Esophagus (tissue), 2 donors: Measurements from ENCODE around the gene DDRGK1. TPM values are rescaled to one million over a fixed set of nuclear protein-coding genes. Genes with fewer than 3 reads are reported as not detected.
A peak's percentile ranks its signal among the peaks of the same experiment; 100 is the strongest.

ENCODE experiments used
- H3K27ac ChIP-seq, 2 donors: one replicate each; pipeline ENCODE4 v1.5.1; 2013; ENCODE audit warnings: low read depth in 2 of 2, mild to moderate bottlenecking in 2 of 2, inconsistent platforms in 1 of 2, low read length in 1 of 2, moderate library complexity in 1 of 2
- H3K27me3 ChIP-seq, 2 donors: one replicate each; pipeline ENCODE4 v1.6.1; 2013; ENCODE audit warnings: low read length in 2 of 2, control low read depth in 1 of 2, mild to moderate bottlenecking in 1 of 2; ENCODE audit not compliant: insufficient read depth in 2 of 2, control insufficient read depth in 1 of 2
- H3K36me3 ChIP-seq, 2 donors: one replicate each; pipeline ENCODE4 v1.6.1; 2013; ENCODE audit warnings: low read length in 1 of 2; ENCODE audit not compliant: control insufficient read depth in 2 of 2, insufficient read depth in 2 of 2
- H3K4me1 ChIP-seq, 2 donors: one replicate each; pipeline ENCODE4 v1.6.1; 2013; ENCODE audit warnings: low read length in 1 of 2; ENCODE audit not compliant: control insufficient read depth in 2 of 2, insufficient read depth in 2 of 2
- H3K4me3 ChIP-seq, 2 donors: one replicate each; pipeline ENCODE4 v1.5.1; 2013; ENCODE audit warnings: low read length in 2 of 2, mild to moderate bottlenecking in 2 of 2, low read depth in 1 of 2, moderate library complexity in 1 of 2
- H3K9me3 ChIP-seq, 2 donors: one replicate each; pipeline ENCODE4 v1.6.1; 2013; ENCODE audit warnings: mild to moderate bottlenecking in 2 of 2, low read depth in 1 of 2, low read length in 1 of 2, moderate library complexity in 1 of 2; ENCODE audit not compliant: control insufficient read depth in 2 of 2, insufficient read depth in 1 of 2
- WGBS, 2 donors: extraction: QIAGEN DNeasy Blood & Tissue Kit; methylation state at CpG; one replicate each; pipeline ENCODE4 v1.1.7; 2013; 5-methylcytosine and 5-hydroxymethylcytosine counted together
- polyA plus RNA-seq, 2 donors: library from polyadenylated mRNA; stranded (reverse); fragments of 200-250 nt; gene quantifications; one replicate each; pipeline ENCODE4 v1.2.3, GENCODE V29; 2013
- donor health status: healthy with polysubstance abuse.
- donor health status: Bipolar disorder and iron deficiency.

The DDRGK1 gene
- polyA plus RNA-seq, 2 donors, result 24.0 to 45.8 TPM

DNA sequence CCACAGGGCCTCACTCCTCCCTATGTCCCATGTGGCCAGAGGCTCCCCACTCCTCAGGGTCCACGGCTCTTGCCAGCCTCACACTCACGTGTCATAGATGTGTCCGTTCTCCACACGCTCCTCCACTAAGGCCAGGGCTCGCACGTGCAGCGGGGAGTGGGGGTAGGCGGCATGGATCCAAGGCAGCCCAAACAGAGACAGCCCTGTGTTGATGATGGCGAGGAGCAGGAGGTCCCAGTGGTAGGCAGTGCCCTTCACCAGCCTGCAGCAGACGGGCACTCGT lies 24.2 kb upstream of the DDRGK1 start:
- WGBS, 2 donors, result 86 to 90% methylated on average over 11 of the region's 11 CpGs
- no peak overlapping the region for H3K27ac ChIP-seq

DNA sequence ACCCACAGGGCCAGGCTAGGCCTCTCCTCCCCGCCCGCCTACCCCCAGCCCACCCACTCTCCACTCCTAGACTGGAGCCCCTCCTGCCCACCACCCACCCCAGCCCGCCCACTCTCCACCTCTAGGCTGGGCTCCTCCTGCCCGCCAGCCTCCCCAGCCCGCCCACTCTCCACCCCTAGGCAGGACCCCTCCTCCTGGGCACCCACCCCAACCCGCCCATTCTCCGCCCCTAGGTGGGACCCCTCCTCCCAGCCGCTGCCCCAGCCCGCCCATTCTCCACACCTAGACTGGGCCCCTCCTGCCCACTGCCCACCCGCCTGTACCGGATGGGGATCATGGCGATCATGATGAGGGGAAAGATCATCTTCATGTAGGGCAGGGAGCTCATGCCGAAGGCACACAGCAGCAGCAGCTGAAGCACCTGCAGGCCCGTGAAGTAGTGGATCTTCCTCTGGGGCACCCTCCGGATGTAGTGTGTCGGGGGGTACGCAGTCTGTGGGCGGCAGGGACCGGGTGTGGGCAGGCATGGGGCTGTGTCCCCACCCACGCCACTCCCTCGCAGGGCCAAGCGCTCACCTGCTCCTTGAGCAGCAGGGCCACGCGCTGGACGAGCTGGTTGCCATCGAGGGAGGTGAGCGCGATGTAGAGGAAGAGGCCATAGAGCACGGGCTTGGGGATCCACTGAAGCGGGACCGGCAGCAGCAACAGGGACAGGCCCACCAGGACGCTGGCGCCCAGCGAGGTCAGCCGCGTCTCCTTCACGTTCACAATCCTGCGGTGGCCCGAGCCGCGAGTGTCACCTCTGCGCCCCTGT lies 23.7 kb upstream of the DDRGK1 start:
- Histone ChIP-seq H3K36me3 (peaks cover 0 to 35% of the 10 kb centered on the region in 2 donors), H3K4me1 (peaks cover 4 to 16% of the 10 kb centered on the region in 2 donors), H3K27ac (no peak overlapping the region), H3K27me3 (no peaks in the 10 kb centered on the region), H3K4me3 (no peak overlapping the region), H3K9me3 (no peaks in the 10 kb centered on the region)
- 86 to 87% methylated on average over 37 to 40 of the region's 42 CpGs for WGBS, 2 donors

More for the DNA sequence above, 24.2 kb upstream of the DDRGK1 start:
- H3K4me1 ChIP-seq, result peaks cover 4 to 11% of the 10 kb centered on the region in 2 donors
- no peak overlapping the region for H3K4me3 ChIP-seq
- peaks cover 0 to 35% of the 10 kb centered on the region in 2 donors for H3K36me3 ChIP-seq
- H3K27me3 ChIP-seq, result no peaks in the 10 kb centered on the region
- H3K9me3 ChIP-seq, result no peaks in the 10 kb centered on the region

DNA sequence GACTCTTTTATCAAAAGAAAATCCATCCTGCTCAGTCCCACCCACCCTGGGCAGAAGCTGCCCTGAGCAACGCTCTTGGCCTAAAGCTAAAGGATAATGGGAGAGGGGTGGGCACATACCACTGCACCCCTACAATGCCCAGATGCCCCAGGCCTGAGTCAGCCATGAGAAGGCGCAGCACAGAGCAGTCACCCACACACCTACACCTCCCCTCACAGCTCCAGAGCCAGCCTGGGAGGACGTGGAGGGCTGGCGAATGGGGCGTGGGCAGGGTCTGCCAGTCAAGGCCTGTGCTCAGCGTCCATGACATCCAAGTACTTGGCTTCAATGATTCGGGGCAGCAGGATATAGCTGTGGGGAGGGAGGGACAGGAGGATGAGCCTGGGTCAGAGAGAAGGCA lies 23.0 kb upstream of the DDRGK1 start:
- H3K36me3 ChIP-seq, result peaks cover 0 to 35% of the 10 kb centered on the region in 2 donors
- no peaks in the 10 kb centered on the region for H3K27me3 ChIP-seq
- H3K4me1 ChIP-seq, result peaks cover 4 to 19% of the 10 kb centered on the region in 2 donors
- no peak overlapping the region for H3K27ac ChIP-seq
- H3K9me3 ChIP-seq, result no peaks in the 10 kb centered on the region
- 53% methylated on average over 7 of the region's 7 CpGs for WGBS, 2 donors
- H3K4me3 ChIP-seq, result no peak overlapping the region

DNA sequence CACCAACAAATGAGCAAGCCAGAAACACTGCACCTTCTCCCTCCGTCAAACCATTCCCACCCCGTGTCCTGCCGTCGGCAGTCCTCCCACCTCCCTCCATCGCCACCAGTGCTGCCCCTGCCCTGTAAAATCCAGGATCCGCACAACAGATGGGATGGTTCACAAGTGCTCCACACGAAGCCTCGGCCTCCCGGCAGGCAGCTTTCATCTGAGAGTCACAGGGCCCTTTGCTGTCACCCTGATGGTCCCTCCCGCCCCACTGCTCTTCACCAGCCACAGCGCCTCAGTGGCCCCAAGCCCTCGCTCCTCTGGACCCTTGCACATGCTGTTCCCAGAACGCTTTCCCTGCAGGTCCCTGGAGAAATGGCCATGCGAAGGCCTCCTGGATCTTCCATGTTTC lies 22.4 kb upstream of the DDRGK1 start:
- Histone ChIP-seq H3K27me3 (no peaks in the 10 kb centered on the region), H3K27ac (peak overlapping the region; percentile 36 to 57), H3K4me3 (no peak overlapping the region), H3K9me3 (no peaks in the 10 kb centered on the region), H3K4me1 (peaks cover 4 to 20% of the 10 kb centered on the region in 2 donors), H3K36me3 (peaks cover 0 to 37% of the 10 kb centered on the region in 2 donors)
- WGBS, 2 donors, result 95 to 97% methylated on average over 14 of the region's 14 CpGs

DNA sequence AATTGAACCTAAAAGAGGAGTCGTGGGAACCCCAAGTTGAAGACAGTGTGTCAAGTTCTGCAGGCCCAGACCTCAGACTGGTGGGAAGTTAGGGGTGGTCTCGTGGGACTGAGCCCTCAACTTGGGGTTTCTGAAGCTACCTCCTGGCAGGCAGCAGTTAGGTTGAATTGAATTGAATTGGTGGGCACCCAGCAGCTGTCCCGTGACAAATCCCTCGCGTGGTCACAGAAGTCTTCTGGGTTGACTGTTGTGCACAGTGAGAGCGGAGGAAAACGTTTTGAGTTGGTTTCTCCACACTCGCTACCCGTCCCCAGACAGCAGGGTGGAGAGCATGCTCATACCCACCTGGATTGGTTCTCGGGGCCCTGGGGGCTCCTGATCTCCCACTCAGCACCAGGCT lies 21.6 kb upstream of the DDRGK1 start:
- H3K27ac ChIP-seq, result peak overlapping the region in 1 of 2 donors; percentile 43
- 84 to 90% methylated on average over 10 of the region's 10 CpGs for WGBS, 2 donors
- no peaks in the 10 kb centered on the region for H3K9me3 ChIP-seq

DNA sequence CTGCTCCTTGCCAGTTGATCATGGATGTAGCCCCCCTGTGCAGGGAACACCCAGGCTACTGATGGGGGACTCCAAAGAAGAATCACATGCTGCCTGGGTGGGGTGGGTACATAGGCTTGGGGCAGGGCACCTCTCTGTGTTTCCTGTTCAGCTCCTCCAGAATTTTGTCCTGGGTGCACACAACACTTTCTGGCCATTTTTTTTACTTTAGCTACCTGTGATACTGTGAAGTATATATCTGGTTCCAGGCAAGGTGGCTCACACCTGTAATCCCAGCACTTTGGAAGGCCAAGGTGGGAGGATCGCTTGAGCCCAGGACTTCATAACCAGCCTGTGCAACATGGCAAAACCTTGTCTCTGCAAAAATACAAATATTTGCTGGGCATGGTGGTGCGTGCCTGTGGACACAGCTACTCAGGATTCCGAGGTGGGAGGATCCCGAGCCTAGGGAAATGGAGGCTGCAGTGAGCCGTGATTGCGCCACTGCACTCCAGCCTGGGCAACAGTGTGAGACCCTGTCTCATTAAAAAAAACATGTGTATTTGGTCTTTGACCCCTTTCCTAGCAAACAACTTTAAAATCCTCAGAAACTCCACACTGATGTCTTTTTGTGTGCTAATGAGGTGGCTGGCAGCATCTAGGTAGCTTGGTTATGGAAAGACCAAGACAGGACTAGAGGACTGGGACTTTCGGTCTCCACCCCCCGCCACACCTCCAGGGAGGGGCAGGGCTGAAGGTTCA lies 20.4 kb upstream of the DDRGK1 start:
- H3K4me3 ChIP-seq, result no peak overlapping the region
- peak overlapping the region; percentile 54 to 55 for H3K27ac ChIP-seq
- H3K27me3 ChIP-seq, result no peaks in the 10 kb centered on the region
- H3K36me3 ChIP-seq, result peaks cover 0 to 35% of the 10 kb centered on the region in 2 donors
- H3K9me3 ChIP-seq, result no peaks in the 10 kb centered on the region
- 86 to 87% methylated on average over 8 of the region's 8 CpGs for WGBS, 2 donors
- H3K4me1 ChIP-seq, result peaks cover 4 to 20% of the 10 kb centered on the region in 2 donors

More for the DNA sequence above, 21.6 kb upstream of the DDRGK1 start:
- Histone ChIP-seq H3K4me1 (peaks cover 4 to 20% of the 10 kb centered on the region in 2 donors), H3K36me3 (peaks cover 0 to 39% of the 10 kb centered on the region in 2 donors), H3K27me3 (no peaks in the 10 kb centered on the region), H3K4me3 (no peak overlapping the region)

DNA sequence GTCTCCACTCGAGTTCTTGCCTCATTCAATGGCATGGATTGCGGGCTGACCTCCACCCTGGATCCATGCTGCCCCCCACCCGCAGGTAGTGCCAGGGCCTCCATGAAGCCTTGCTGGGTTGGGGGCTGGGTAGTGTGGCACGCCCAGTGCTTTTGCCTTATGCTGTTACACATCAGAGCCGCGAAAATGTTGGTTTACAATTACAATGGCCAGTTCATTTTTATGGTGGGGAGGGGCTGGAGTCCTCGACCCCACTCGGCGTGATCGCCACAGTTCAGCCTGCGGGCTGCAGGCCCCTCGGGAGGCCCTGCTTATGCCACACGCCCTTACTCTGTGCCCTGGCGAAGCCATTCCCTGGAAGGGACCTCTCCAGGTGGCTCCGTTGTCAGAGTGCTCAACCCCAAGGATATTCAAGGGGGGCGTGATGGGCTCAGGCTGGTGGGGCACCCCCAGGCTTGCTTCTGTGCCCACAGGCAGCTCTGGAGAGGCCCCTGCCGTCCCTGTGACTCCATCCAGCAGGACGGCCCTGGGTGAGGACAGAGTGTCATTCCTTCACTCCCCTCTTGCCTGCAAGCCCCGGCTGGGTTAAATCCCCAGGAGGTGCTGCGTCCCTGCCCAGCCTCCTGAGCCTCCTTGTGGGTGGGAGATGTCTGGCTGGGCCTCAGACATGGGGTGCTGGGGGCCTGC lies 19.7 kb upstream of the DDRGK1 start:
- Histone ChIP-seq H3K9me3 (no peaks in the 10 kb centered on the region), H3K27ac (no peak overlapping the region), H3K4me1 (peaks cover 4 to 20% of the 10 kb centered on the region in 2 donors), H3K27me3 (no peaks in the 10 kb centered on the region), H3K4me3 (no peak overlapping the region), H3K36me3 (peaks cover 0 to 29% of the 10 kb centered on the region in 2 donors)
- WGBS, 2 donors, result 75 to 77% methylated on average over 20 of the region's 20 CpGs

DNA sequence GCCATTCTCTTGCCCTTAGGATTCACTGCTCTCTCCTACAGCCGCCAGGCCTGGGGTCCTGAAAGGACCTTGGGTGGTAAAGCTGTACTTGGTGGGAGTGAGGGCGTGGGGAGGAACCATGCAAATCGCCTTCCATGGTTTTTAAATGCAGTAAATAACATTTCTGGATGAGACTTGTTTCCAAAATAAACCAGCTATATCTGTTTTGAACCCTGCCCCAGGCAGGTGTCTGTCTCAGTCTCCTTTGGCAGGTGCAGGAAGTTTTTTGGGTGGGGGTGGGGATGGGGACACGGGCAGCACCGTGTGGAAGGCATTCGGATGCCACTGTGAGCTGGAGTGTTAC lies 19.1 kb upstream of the DDRGK1 start:
- no peaks in the 10 kb centered on the region for H3K9me3 ChIP-seq
- H3K4me3 ChIP-seq, result no peak overlapping the region
- no peaks in the 10 kb centered on the region for H3K27me3 ChIP-seq
- peak overlapping the region in 1 of 2 donors; percentile 18 for H3K27ac ChIP-seq
- WGBS, 2 donors, result 74 to 82% methylated on average over 6 of the region's 6 CpGs
- peaks cover 4 to 21% of the 10 kb centered on the region in 2 donors for H3K4me1 ChIP-seq
- peaks cover 0 to 24% of the 10 kb centered on the region in 2 donors for H3K36me3 ChIP-seq
